ENCODE data around the gene KRT25.

DNA sequence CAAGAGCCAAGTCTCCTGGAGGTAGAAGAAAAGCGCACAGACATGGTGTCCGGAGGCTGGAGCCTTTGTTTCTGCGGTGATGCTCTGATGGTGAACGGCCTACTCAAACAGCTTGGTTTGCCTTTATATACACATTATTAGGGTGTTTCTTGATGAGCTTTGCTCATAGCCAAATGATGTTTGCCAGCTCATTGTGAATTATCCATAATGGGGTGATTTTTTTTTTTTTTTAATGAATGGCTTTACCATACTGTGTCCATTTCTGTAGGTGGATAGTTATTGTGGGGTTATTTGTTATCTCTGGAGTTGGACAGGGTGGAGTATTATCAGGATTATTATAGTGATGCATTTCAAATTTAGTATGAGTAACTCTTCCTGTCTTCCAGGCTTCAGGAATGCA, 27.3 kb upstream of the KRT25 start, which contains the start of gene KRT27:
- TF ChIP-seq, protein P1, sequence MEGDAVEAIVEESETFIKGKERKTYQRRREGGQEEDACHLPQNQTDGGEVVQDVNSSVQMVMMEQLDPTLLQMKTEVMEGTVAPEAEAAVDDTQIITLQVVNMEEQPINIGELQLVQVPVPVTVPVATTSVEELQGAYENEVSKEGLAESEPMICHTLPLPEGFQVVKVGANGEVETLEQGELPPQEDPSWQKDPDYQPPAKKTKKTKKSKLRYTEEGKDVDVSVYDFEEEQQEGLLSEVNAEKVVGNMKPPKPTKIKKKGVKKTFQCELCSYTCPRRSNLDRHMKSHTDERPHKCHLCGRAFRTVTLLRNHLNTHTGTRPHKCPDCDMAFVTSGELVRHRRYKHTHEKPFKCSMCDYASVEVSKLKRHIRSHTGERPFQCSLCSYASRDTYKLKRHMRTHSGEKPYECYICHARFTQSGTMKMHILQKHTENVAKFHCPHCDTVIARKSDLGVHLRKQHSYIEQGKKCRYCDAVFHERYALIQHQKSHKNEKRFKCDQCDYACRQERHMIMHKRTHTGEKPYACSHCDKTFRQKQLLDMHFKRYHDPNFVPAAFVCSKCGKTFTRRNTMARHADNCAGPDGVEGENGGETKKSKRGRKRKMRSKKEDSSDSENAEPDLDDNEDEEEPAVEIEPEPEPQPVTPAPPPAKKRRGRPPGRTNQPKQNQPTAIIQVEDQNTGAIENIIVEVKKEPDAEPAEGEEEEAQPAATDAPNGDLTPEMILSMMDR (conservative IDR thresholded peaks at IDR 0.05; ENCODE audit: low read depth, low read length) = no peak
- no peak for TF ChIP-seq EZH2 (IDR thresholded peaks at IDR 0.05; ENCODE audit: borderline replicate concordance, low read depth, low read length, poor library complexity, severe bottlenecking)
